Panc1 (cell line): ENCODE results near the gene C11orf87. TPM values are rescaled to one million over a fixed set of nuclear protein-coding genes. Genes with fewer than 3 reads are reported as not detected.

Experiments used
- ATAC-seq: fragments of 200-7000 bp; cut with Tn5 transposase; 2 replicates; pipeline ENCODE4 v1.9.1; 2020; ENCODE audit warnings: mild to moderate bottlenecking, moderate library complexity
- BruUV-seq: library from RNA; stranded (reverse); fragments of 400-500 nt; replicated peaks from 2 replicates; lab custom pipeline; 2021; lab: Mats Ljungman, UMichigan
- CTCF ChIA-PET: fragments of 300-600 bp; sonication (Branson Sonifier 250); formaldehyde crosslinking; loops from one replicate; lab custom pipeline; 2022; ENCODE audit warnings: antibody characterized with exemption; lab: Charles Lee
- POLR2A ChIA-PET: fragments of 300-600 bp; sonication (Branson Sonifier 250); formaldehyde crosslinking; loops from one replicate; lab custom pipeline; 2022; ENCODE audit warnings: antibody characterized with exemption; lab: Charles Lee
- DNase-seq: peaks from one replicate; pipeline ENCODE4 v3.0.0-alpha.2; 2010; ENCODE audit warnings: low read depth, low spot score
- H3K27ac ChIP-seq: 2 replicates; pipeline ENCODE4 v1.5.1; 2011; ENCODE audit warnings: mild to moderate bottlenecking, low read length, inconsistent platforms
- H3K27me3 ChIP-seq: fragments of 200-500 bp; sonication (Bioruptor generic); 2 replicates; pipeline ENCODE4 v1.6.0; 2014; ENCODE audit warnings: low read length, inconsistent platforms; ENCODE audit not compliant: control insufficient read depth, insufficient read depth
- H3K36me3 ChIP-seq: fragments of 200-500 bp; sonication (Bioruptor generic); 2 replicates; pipeline ENCODE4 v1.5.1; 2014; ENCODE audit warnings: inconsistent platforms, mild to moderate bottlenecking, low read length, moderate library complexity; ENCODE audit not compliant: control insufficient read depth, insufficient read depth
- H3K4me1 ChIP-seq: 2 replicates; pipeline ENCODE4 v1.5.1; 2011; ENCODE audit warnings: inconsistent platforms, mild to moderate bottlenecking, low read length, moderate library complexity; ENCODE audit not compliant: control insufficient read depth, insufficient read depth
- H3K4me3 ChIP-seq, 2 experiments: 2 replicates each; pipeline ENCODE4 v1.5.1; 2011 to 2012; ENCODE audit warnings: low read depth in 2 of 2, low read length in 2 of 2, mild to moderate bottlenecking in 2 of 2, inconsistent platforms in 1 of 2, moderate library complexity in 1 of 2
- H3K9me3 ChIP-seq: fragments of 200-500 bp; sonication (Bioruptor generic); 2 replicates; pipeline ENCODE4 v1.5.1; 2014; ENCODE audit warnings: low read depth, mild to moderate bottlenecking, inconsistent platforms, low read length, moderate library complexity; ENCODE audit not compliant: control insufficient read depth, insufficient read depth
- CTCF ChIP-seq: fragments of 450-650 bp; IDR thresholded peaks from 2 replicates; pipeline ENCODE4 v1.5.1; 2017; ENCODE audit warnings: mild to moderate bottlenecking
- POLR2AphosphoS5 ChIP-seq: IDR thresholded peaks from 2 replicates; pipeline ENCODE4 v1.6.1; 2012; ENCODE audit warnings: mild to moderate bottlenecking, low read depth, low read length, moderate library complexity
- SIN3A ChIP-seq: IDR thresholded peaks from 2 replicates; pipeline ENCODE4 v1.6.1; 2012; ENCODE audit warnings: low read depth, mild to moderate bottlenecking, low read length, moderate library complexity, borderline replicate concordance; ENCODE audit not compliant: insufficient read depth
- TCF7L2 ChIP-seq: IDR thresholded peaks from 2 replicates; pipeline ENCODE4 v1.6.1; 2011; ENCODE audit warnings: mild to moderate bottlenecking, low read depth, low read length, inconsistent platforms
- in situ Hi-C: cut with HindIII; loops from 2 replicates; pipeline ENCODE4 v1.10.0; 2016; ENCODE audit warnings: low sequenced_read_pairs, low pct_unique_long_range_greater_than_20kb
- intact Hi-C: fragments of 100-400 bp; cut with micrococcal nuclease; formaldehyde crosslinking; loops from one replicate; pipeline ENCODE4 v1.10.0; 2022; ENCODE audit not compliant: unreplicated experiment
- total RNA-seq: library from RNA; stranded (reverse); gene quantifications from one replicate; pipeline ENCODE4 v1.2.1, GENCODE V29; 2021; ENCODE audit not compliant: unreplicated experiment
- TF ChIP-seq, protein P1 (sequence below), 2 experiments: IDR thresholded peaks; 2 replicates each; pipeline ENCODE4 v1.6.1; 2011 to 2012; ENCODE audit warnings: low read depth in 2 of 2, control low read depth in 1 of 2, low read length in 1 of 2, mild to moderate bottlenecking in 1 of 2, moderate library complexity in 1 of 2; ENCODE audit not compliant: insufficient read depth in 1 of 2

Gene C11orf87
- total RNA-seq, 1 experiment from 2014 or later, result not detected

GRCh38 chr11:109422870-109423465 is 978 bp downstream of the C11orf87 start:
- Histone ChIP-seq H3K4me1 (no peaks in the 10 kb centered on the region), H3K27ac (no peak overlapping the region), H3K27me3 (no peaks in the 10 kb centered on the region; the same call in 1 of the 2 replicates), H3K36me3 (no peaks in the 10 kb centered on the region), H3K9me3 (no peaks in the 10 kb centered on the region), H3K4me3 (peak overlapping the region in 1 of 2 experiments; percentile 6; a peak in 1 of 4 replicates)
- ChIA-PET CTCF (no interaction called here), POLR2A (no interaction called here)
- BruUV-seq, result no TSS peak
- intact Hi-C loops, result no loop called here
- TF ChIP-seq TCF7L2 (no peak), CTCF (no peak), POLR2AphosphoS5 (no peak), SIN3A (no peak)
- TF ChIP-seq, protein P1, sequence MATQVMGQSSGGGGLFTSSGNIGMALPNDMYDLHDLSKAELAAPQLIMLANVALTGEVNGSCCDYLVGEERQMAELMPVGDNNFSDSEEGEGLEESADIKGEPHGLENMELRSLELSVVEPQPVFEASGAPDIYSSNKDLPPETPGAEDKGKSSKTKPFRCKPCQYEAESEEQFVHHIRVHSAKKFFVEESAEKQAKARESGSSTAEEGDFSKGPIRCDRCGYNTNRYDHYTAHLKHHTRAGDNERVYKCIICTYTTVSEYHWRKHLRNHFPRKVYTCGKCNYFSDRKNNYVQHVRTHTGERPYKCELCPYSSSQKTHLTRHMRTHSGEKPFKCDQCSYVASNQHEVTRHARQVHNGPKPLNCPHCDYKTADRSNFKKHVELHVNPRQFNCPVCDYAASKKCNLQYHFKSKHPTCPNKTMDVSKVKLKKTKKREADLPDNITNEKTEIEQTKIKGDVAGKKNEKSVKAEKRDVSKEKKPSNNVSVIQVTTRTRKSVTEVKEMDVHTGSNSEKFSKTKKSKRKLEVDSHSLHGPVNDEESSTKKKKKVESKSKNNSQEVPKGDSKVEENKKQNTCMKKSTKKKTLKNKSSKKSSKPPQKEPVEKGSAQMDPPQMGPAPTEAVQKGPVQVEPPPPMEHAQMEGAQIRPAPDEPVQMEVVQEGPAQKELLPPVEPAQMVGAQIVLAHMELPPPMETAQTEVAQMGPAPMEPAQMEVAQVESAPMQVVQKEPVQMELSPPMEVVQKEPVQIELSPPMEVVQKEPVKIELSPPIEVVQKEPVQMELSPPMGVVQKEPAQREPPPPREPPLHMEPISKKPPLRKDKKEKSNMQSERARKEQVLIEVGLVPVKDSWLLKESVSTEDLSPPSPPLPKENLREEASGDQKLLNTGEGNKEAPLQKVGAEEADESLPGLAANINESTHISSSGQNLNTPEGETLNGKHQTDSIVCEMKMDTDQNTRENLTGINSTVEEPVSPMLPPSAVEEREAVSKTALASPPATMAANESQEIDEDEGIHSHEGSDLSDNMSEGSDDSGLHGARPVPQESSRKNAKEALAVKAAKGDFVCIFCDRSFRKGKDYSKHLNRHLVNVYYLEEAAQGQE (IDR thresholded peaks at IDR 0.05; ENCODE audit: insufficient read depth in 1 of 2, low read depth in 2 of 2, low read length in 1 of 2), result no peak
- DNase-seq, result no peak
- in situ Hi-C loops, result no loop called here
- ATAC-seq, result peak; percentile 59

DNA sequence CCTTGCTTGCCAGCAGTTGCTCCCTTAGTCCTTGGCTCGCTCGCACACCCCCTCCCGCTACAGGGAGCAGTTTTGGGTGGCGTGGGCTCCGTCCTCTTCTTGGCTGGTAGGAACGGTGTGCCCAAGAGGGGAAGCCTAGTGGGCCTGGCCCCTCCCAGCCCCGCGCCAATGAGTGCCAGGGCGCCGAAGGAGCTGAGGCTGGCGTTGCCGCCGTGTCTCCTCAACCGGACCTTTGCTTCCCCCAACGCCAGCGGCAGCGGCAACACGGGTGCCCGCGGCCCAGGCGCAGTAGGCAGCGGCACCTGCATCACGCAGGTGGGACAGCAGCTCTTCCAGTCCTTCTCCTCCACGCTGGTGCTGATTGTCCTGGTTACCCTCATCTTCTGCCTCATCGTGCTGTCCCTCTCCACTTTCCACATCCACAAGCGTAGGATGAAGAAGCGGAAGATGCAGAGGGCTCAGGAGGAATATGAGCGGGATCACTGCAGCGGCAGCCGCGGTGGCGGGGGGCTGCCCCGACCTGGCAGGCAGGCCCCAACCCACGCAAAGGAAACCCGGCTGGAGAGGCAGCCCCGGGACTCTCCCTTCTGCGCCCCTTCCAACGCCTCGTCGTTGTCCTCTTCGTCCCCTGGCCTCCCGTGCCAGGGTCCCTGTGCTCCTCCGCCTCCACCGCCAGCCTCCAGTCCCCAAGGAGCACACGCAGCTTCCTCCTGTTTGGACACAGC is 1.6 kb downstream of the C11orf87 start:
- no peaks in the 10 kb centered on the region for H3K4me1 ChIP-seq
- H3K27me3 ChIP-seq, result no peaks in the 10 kb centered on the region; the same call in 1 of the 2 replicates
- H3K4me3 ChIP-seq, result peak overlapping the region in 1 of 2 experiments; percentile 6; a peak in 1 of 4 replicates
- DNase-seq, result no peak
- BruUV-seq, result no TSS peak
- peak; percentile 37; the same call in 1 of the 2 replicates for ATAC-seq
- H3K36me3 ChIP-seq, result no peaks in the 10 kb centered on the region; the same call in 1 of the 2 replicates
- in situ Hi-C loops, result no loop called here
- ChIA-PET POLR2A (no interaction called here), CTCF (no interaction called here)
- intact Hi-C loops, result no loop called here
- no peak overlapping the region for H3K27ac ChIP-seq
- no peaks in the 10 kb centered on the region for H3K9me3 ChIP-seq
- TF ChIP-seq SIN3A, result no peak
- no peak for TF ChIP-seq TCF7L2
- TF ChIP-seq CTCF, result no peak
- no peak for TF ChIP-seq POLR2AphosphoS5
- TF ChIP-seq, protein P1 (IDR thresholded peaks at IDR 0.05; ENCODE audit: insufficient read depth in 1 of 2, low read depth in 2 of 2, low read length in 1 of 2), result no peak
